COR-L47 (cell line): ENCODE measurements around the gene TPH2.

Source experiments
- DNase-seq: peaks from one replicate; lab custom pipeline; 2025; lab: John Stamatoyannopoulos, UW

The TPH2 gene

DNA sequence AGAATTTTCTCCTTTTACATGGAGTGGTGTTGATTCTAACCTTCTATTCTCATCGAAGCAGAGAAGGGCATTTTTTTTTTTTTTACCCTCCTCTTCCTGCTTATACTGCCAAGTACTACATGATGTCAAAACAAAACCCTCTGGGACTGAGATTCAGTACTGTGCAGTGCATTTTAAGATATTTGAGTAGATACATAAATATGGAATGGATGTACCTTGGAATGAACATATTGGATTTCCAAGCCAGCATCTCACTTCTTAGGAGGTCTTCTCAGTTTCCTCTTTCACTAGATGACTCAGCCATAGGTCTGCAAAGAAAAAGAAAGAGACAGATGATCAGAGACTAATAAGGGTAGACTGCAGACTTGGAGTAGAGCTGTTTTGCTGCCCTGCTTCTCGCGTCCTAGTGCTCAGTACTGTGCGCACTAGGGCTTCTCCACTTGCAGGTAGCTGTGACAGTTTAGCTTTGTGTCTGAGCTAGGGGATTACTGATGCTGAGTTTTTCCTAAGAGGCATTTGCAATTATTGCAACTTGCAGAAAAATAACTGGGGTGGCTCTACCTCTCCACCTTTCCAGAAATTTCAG lies 20.4 kb downstream of the TPH2 start:
- DNase-seq, result no peak

DNA sequence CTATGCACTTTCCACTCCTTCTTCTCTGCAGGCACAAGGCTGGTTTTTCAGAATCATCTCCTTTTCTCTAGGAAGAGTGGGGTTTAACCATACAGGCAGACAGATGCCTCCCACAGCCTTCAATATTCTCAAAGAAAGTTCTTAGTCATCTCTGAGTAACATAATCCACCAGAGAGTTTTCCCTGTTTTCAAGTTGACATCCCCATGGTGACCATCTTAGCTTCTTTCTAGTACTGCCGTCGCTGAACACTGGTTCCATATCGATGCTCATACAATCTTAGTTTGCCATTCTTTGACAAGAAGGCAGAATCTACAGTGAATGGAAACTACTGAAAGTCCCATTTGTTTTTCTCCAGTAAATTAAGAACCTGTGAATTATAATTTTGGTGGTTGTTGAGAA lies 28.6 kb downstream of the TPH2 start:
- DNase-seq, result no peak

DNA sequence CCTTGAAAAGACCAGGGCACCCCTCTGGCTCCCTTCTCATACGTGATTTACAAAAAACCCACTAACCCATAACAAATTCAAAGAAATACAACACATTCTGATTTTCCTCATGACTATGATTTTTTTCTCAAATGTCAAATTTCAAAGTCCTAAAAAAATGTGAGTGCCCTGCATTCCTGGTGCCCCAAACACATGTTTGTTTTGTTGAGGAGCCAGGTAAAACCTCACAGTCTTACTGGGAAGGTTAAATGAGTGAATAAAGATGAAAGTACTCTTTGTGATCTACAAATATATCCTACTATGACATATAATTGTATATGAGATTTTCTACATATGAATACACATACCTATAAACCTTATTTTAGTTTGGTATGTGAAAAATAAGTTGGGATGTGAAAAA lies 30.7 kb downstream of the TPH2 start:
- DNase-seq, result no peak

DNA sequence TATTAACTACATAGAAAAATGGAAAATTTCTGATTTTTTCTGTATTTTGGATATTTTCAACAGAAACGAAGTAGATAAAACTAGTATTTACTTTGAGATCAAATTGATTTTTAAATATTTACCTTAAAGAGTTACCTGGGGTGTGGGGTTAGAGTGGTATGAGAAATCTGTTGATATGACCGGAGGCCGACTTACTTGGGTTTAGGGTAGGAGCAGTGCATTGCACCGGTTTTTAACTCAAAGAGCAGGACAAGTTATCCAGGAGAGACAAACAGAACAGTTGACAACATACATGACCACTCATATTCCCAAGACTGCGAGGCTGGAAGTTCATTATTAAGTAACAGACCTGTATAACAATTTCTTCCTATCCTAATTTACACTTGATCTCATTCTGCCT lies 31.4 kb downstream of the TPH2 start:
- no peak for DNase-seq

DNA sequence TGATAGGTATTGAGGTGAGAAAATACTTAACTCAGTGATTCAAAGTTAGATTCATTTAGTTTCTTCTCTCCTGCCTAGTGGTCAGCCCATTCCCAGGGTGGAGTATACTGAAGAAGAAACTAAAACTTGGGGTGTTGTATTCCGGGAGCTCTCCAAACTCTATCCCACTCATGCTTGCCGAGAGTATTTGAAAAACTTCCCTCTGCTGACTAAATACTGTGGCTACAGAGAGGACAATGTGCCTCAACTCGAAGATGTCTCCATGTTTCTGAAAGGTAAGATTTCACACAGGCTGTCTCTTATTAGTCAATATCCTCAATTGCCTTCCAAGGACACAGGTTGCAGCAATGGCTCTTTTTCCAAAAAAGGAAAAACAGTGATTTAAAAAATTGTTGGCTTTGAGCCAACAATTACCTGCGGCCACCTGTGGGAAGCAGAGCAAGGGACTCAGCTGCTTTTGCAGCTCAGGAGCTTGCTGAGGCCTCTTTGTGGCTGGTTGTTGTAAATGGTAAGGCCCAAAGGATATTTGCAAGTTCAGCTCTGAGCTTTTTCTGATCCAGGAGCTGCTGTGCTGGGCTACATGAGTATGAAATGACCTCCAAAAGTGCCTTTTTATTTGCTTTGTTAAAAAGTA lies 33.9 kb downstream of the TPH2 start:
- peak; percentile 56 for DNase-seq

DNA sequence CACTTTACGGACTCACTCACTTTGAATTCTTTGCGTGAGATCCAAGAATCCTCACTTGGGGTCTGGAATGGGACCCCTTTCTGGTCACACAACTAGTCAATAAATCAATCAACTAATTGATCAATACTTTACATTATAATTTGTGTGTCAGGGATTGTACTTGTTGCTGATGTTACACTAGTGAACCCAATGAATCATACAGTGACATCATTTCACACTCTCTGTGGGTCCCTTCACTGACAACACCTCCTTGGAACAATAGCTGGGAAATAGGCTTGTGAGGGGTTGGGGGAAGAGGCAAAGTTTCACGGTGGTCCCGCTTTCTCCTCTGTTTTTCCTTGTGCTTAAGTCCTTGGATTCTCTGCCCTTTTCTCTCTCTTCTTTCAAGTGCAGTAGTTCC lies 35.0 kb downstream of the TPH2 start:
- DNase-seq, result no peak

DNA sequence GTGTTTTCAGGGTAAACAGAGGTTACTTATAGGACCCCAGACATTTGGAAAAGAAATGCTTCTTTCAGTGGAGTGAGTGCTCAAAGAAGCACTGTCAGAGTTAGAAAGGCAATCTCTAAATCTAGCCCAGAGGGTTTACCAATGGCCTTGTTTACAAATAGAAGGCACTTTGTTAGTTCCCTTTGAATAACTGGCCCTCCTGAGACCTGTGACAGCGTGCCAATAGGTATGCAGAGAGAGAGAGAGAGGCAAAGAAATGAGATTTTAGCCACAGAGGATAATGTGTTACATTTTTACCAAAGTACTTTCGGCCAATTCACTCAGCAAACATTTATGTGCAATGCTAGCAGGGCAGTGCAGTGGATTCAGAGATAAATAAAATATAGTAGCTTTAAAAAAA lies 41.9 kb downstream of the TPH2 start:
- no peak for DNase-seq

DNA sequence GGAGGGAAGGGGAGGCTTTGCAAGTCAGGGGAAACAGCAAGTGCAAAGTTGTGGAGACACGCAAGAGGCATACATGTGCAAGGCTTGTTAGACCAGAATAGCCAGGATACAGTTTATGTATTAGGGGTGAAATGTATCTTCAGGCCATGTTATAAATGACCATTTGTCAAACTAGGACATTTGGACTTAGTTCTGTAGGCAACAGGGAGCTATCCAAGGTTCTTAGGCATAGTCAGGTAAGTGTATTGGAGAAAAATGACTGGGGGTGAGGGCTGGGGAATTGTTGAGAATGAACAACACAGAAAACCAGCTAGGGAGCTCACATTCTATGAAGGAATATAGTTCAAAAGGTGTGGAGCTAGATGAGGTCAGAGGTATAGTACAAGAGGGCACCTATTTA lies 42.5 kb downstream of the TPH2 start:
- DNase-seq, result no peak

DNA sequence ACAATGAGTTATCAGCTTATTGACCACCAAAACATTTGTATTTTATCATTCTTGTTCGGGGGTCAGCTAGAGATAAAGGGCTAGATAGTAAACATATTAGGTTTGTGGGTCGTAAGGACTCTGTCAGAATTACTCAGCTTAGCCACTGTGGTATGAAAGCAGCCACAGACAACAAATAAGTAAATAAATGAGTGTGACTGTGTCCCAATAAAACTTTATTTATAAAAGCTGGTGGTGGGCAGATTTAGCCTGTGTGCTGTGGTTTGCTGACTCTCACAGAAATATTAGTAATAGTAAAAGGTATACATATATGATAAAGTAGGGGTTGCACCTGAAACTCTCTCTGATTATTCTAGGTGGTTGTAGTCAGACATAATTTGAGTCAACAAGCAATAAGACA lies 56.1 kb downstream of the TPH2 start:
- no peak for DNase-seq

DNA sequence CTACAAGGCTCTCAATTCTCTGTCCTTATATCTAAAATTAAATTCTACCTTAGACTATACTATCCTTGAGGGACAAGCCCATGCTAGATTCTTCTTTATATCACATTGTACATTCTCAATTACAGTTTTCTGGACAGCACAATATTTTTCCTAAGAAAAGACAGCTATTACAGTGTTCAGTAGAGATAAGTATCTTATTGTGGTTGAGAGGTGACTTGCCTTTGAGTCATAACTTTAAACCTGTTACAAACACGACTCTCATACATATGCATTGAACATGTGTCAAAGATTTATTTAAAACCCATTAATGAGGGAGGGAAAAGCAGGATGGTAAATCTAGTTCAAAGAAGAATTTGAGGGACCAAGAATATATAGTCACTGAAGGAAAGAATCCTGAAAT lies 61.1 kb downstream of the TPH2 start:
- no peak for DNase-seq

DNA sequence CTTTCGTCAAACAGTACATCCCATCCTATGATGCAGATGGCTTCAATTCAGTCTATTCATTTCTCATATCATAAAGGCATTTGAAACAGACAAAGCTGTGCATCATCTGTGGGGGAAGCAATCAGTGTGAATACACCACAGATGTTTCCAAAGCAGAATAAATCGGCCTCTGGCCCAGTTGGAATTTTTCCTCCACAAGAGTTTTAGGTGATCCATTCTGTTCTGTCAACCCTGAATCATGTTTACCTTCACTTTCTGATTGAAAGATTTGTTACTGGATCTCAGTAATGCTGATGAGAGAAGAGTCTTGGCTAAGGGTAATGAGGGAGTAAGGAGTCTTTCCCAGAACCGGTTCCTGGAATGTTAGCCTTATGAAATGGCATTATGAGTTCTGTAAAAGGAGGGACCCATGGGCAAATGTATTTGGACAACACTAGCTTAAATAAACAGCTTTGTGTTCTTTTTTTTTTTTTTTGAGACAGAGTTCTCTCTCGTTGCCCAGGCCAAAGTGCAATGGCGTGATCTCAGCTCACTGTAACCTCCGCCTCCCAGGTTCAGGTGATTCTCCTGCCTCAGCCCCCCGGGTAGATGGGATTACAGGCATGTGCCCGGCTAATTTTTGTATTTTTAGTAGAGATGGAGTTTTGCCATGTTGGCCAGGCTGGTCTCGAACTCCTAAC lies 62.5 kb downstream of the TPH2 start:
- no peak for DNase-seq

DNA sequence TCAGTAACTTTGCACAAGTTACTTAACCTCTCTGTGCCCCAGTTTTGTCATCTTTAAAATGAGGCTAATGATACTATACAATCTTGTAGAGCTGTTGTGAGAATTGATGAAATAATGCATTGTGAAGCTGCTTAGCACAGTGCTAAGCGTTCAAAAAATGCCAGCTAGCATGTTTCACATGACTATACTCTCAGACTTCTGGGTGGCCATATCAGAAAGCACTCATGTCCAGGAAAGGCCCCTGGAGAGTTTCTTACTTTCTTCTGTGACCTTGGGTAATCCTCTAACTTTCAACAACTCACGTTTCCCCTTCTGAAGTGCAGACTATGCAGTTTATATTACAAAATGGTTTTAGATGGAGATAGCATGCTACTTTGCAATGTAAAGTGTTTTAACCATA lies 68.1 kb downstream of the TPH2 start:
- DNase-seq, result no peak

DNA sequence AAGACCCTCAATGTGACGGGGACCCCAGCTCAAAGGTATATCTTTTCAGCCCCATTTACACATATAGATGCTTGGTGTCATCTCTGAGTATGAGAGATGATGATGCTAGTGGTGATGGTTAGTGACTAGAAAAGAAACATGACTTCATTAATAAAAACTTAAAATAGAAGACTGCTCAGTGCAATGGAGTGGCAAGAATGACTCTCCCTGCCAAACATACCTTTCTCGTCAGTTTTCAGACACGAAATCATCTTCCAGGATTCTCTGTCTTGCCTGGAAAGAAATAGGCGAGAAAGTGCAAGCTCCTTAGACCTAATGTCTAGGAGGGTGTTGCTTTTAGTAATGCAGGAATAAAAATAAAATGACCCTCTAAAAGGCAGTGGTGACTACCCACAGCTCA lies 71.7 kb downstream of the TPH2 start:
- no peak for DNase-seq

DNA sequence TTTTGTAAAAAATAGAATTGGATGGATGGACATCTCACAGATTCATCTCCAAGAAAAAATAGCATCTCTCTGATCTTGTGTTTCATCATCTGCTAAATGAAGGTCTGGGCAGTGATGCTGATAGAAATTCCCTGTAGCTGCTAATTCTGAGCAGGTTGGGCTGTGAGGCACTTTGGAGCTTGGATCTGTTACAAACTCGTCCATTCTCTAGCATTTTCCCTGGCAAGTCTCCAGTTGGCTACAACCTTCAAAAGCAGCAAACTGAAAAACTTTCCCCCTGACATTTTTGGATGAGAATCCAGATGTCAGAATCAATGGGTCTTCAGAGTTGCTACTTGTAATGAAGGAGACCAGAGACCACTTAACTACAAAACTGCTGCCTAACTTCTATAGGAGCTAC lies 72.7 kb downstream of the TPH2 start:
- no peak for DNase-seq

DNA sequence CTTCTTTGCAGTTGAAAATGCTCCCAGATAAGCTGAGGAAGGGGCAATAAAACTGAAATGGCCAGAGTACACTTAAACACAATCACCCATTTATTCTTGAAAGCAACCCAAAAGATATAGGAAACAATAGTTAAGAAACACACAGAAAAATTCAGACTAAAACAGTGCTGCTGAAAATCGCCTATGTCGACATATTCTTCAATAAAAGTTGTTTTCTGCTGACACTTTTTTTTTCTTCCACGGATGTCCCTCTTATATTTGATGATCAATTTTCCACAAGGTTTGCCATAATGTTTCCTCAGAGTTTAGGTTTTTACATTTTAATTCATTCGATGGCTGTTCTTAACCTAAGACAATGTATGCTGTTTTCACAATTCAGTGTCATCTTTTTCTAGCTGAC lies 74.2 kb downstream of the TPH2 start:
- DNase-seq, result no peak

DNA sequence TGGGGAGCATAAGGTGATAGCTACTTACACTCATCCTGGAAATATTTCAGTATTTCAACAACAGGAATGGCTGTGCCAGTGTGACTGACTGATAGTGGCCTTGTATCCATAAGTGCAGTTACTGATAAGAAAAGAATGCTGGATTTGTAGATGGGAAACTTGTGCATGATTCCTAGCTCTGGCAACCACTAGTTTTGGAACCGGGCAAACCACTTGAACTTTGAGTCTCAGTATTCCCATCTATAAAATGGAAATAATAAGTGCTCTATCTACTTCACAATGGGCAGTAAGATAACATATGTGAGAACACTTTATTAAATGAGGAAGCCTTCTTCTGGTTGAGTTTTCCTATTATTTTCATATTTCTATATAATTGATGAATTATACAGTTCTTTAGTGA lies 77.2 kb downstream of the TPH2 start:
- no peak for DNase-seq

DNA sequence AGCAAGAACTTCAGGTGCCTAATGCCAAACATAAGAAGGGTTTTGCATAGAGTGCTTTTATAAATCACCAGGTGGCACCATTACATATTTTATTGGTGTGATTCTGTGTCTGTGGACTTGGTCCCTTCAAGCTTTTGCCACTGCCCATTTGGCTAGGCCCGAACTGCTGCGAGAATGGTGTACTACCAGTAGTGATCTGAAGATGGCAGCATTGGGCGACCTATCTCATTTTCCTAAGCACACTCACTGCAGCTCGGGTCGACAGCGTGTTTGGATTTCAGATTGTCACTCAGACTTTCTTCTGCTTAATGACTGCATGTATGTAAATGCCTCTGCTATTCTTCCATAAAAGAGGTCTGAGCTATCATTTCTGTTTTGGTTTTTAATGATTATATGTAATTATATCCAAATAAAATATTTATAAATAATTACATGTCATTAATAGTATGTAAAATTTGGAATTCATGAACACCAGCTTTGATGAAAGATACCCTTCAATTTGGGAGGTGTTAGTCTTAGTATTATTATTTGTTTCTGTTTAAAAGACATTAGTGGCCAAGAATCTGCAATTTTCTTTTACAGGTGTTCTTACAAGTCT lies 78.5 kb downstream of the TPH2 start:
- peak; percentile 82 for DNase-seq

DNA sequence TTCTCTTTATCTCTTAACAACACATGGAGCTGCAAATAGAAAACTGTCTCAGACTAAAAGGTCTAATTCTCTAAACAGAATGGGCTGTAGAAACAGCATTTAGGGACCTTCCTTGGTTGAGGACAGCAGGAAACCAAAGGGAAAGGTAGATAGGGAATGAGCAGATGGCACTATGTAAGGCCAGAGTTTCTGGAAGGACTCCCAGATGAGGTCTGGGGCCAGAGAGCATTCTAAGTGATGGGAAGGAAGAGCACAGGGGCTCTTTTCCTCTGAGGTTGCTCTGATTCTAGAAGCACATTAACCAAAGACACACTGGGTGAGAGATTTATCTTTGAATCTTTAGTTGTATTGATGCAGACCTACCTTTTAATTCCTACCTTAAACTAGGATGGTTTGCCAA lies 79.4 kb downstream of the TPH2 start:
- no peak for DNase-seq

DNA sequence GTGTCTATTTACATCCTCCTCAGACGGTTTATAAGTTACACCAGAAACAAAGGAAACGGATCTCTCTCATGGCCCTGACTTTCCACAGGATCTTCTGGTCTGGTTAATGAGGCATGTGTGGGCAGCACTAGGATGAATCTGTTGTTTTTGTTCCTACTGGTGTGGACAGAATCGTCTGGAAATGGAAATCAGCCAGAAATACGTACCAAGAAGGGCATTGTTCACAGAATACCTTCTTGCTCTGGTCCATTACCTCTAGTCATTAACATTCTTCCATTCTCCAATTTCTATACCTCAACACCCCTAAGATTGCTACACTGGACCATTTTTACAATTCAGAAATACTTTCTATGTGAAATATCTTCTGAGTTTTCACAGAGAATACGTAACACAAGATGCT lies 86.0 kb downstream of the TPH2 start:
- no peak for DNase-seq

DNA sequence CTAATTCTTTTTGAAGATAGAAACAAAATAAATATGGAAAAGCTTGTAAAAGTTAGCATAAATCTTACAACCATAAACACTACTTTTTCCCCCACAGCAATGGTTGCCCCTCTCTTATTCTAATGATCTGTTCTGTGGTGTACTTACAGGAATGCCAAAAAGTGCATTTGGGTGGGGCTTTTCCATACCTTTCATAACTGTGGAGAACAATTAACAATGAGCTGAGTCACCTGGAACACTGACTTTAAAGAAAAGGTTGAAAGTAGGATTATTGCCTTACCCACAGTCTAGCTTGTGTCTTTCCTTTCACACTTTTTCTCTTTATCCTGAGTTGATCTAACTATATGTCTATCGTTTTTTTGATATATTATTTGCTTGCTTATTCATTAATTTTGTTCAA lies 86.9 kb downstream of the TPH2 start:
- DNase-seq, result no peak

DNA sequence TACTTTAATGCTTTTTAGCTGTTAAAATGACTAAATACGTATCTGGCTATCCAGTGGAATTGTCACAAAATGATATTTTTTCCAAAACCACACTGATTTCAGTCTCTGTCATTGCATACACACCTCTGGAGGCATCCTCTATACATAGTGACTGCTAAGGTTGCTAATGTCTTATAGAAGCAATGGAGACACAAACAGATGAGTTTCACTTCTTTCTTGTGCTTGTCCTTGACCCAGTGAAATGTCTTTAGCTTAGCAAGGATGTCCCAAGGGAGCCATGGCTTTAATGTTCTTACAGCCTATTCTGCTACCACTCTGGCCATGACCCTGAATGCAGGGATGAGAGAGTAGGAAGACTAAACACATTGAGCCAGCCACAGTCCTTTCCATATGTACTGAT lies 90.3 kb downstream of the TPH2 start:
- no peak for DNase-seq

DNA sequence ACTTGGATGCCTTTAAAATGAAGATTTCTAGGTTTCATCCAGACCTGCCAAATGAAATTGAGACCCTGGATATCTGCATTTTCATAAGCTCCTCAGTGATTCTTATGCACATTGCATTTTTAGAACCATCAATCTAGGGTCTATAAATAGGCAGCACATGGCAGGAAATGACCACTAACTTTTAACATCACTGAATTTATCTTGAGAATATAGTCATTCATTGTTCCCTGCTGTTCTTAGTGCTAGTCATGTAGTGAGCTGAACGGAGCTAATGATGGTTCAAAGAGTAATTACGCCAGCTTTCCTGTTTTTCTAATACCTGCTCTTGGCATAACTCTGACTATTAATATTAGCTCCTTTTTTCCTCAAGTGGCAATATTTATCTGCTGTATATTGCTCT lies 91.6 kb downstream of the TPH2 start:
- no peak for DNase-seq

DNA sequence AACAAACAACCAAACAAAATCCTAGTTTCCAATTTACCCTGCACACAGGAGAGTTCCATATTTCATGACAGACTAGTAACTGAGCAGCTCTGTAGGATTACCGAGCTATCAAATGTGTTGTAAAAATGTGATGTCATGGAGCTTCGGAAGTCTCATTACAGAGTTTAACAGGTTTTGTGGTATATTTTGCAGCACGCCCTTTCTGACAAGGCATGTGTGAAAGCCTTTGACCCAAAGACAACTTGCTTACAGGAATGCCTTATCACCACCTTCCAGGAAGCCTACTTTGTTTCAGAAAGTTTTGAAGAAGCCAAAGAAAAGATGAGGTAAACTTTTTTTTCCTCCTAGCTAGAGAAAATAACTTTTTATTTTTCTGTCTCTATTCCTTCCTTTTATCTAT lies 92.4 kb downstream of the TPH2 start:
- DNase-seq, result no peak

DNA sequence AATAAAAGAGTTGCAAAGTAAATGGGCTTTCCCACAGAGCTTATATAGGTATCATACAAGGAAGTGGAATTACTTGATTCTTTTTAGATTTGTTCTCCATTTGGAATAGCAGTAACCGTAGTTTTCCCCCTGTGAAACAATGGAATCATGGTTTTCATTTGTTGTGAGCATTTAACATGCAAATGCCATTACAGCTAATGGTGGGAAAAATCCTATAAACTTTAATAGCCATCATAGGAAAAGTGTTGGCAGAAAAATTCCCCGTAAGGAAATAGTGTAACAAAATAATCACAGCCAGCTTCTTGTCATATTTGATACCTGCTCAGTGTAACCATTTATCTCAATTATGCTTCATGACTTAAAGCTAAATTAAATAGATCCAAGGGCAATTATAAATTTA lies 95.3 kb downstream of the TPH2 start:
- DNase-seq, result no peak
